Measurements from ENCODE around the gene CACNA1C.

- TF ChIP-seq CTCF (IDR thresholded peaks at IDR 0.05) (no peak), POLR2A (IDR thresholded peaks at IDR 0.05) (no peak)
Observed at GRCh38 chr12:2346416-2346815, 293.6 kb downstream of the CACNA1C start.

Data from tibial nerve (tissue), 3 donors.